HG02973 (cell line): ENCODE measurements around the gene MT1B.
"Not testable (repeated sequence)": the region's sequence is repeated elsewhere in the genome, so short reads cannot be mapped to it uniquely, and the experiment has no call there.

Experiments used
- ATAC-seq: cut with Tn5 transposase; IDR thresholded peaks from one replicate; pipeline ENCODE4 v1.9.1; 2021; ENCODE audit warnings: moderate library complexity; ENCODE audit not compliant: unreplicated experiment

Gene MT1B

GRCh38 chr16:56665286-56666261, 13.9 kb downstream of the MT1B start:
- ATAC-seq = not testable (repeated sequence)

GRCh38 chr16:56667581-56668571, 16.2 kb downstream of the MT1B start, which contains the start of gene MT1G:
Gene MT1G (minus strand): TSS chr16:56668065. CDS start chr16:56667993, 72 bp downstream.
- no peak for ATAC-seq

- ATAC-seq = no peak
Observed at GRCh38 chr16:56669005-56669839, 17.5 kb downstream of the MT1B start, which contains the start of gene MT1H. Gene MT1H (plus strand): TSS chr16:56669814. CDS start chr16:56669885, 71 bp downstream.

- no peak for ATAC-seq
Observed at GRCh38 chr16:56669840-56670619, 18.3 kb downstream of the MT1B start.

- ATAC-seq = no peak
Observed at GRCh38 chr16:56670620-56670934, 18.9 kb downstream of the MT1B start.

GRCh38 chr16:56671691-56672090, 20.0 kb downstream of the MT1B start:
- not testable (repeated sequence) for ATAC-seq

- not testable (repeated sequence) for ATAC-seq
Observed at GRCh38 chr16:56672171-56672570, 20.5 kb downstream of the MT1B start.

GRCh38 chr16:56672761-56673536, 21.3 kb downstream of the MT1B start:
- no peak for ATAC-seq

GRCh38 chr16:56673921-56674320, 22.2 kb downstream of the MT1B start:
- no peak for ATAC-seq

- not testable (repeated sequence) for ATAC-seq
Observed at GRCh38 chr16:56674570-56674969, 22.9 kb downstream of the MT1B start.

GRCh38 chr16:56675685-56676210, 24.1 kb downstream of the MT1B start:
- ATAC-seq = no peak

- ATAC-seq = no peak
Observed at GRCh38 chr16:56677474-56677873, 25.8 kb downstream of the MT1B start.

GRCh38 chr16:56679078-56679730, 27.5 kb downstream of the MT1B start:
- no peak for ATAC-seq

- ATAC-seq = no peak
Observed at GRCh38 chr16:56679818-56680217, 28.1 kb downstream of the MT1B start.

- ATAC-seq = peak; percentile 96
Observed at GRCh38 chr16:56681939-56682702, 30.4 kb downstream of the MT1B start, which contains the start of gene MT1X. Gene MT1X (plus strand): TSS chr16:56682470. CDS start chr16:56682541, 71 bp downstream.

- no peak for ATAC-seq
Observed at GRCh38 chr16:56682703-56683397, 31.2 kb downstream of the MT1B start.
